Measurements from ENCODE around the gene RTF2. TPM values are rescaled to one million over a fixed set of nuclear protein-coding genes. Genes with fewer than 3 reads are reported as not detected.
A peak's percentile ranks its signal among the peaks of the same experiment; 100 is the strongest.

Gene RTF2
- total and polyA plus RNA-seq, 2 of the 13 experiments (the other 11 are each of a cell fraction or from before 2014, with no cell fraction given): 81.8 to 142 TPM

GRCh38 chr20:56488566-56488965, 20.1 kb downstream of the RTF2 start:
- 95% methylated on average over 5 of the region's 5 CpGs for WGBS (ENCODE audit: low lambda C conversion rate)

GRCh38 chr20:56501116-56501515, 32.7 kb downstream of the RTF2 start:
- Histone ChIP-seq H3K27ac (ENCODE audit: extremely low read length, insufficient read depth, low read length) (no peak overlapping the region), H3K4me2 (ENCODE audit: low read depth, low read length) (no peak overlapping the region), H2AFZ (ENCODE audit: low read length) (no peak overlapping the region), H3K79me2 (ENCODE audit: insufficient read depth, low read length) (no peaks in the 10 kb centered on the region), H3K4me3 (replicated peaks in 1 of 3; ENCODE audit: insufficient read depth in 1 of 3, low read depth in 2 of 3, low read length in 3 of 3) (no peak overlapping the region), H3K9me3 (ENCODE audit: low read length) (no peaks in the 10 kb centered on the region), H3K27me3 (ENCODE audit: control insufficient read depth in 1 of 2, insufficient read depth in 2 of 2, low read length in 2 of 2) (no peaks in the 10 kb centered on the region), H3K36me3 (replicated peaks in 1 of 2; ENCODE audit: control insufficient read depth in 1 of 2, insufficient read depth in 2 of 2, low read length in 2 of 2) (peaks cover 8 to 33% of the 10 kb centered on the region in 2 experiments), H3K9ac (ENCODE audit: insufficient read depth, low read depth, low read length) (no peak overlapping the region), H3K4me1 (ENCODE audit: insufficient read depth, low read length) (no peaks in the 10 kb centered on the region), H4K20me1 (ENCODE audit: insufficient read depth, low read length) (no peaks in the 10 kb centered on the region)
- ATAC-seq: no peak
- intact Hi-C loops (cut with micrococcal nuclease; ENCODE audit: unreplicated experiment): no loop called here
- ChIA-PET POLR2A (no interaction called here), CTCF (ENCODE audit: low intra/inter-chr PET ratio, low total read pairs) (no interaction called here)
- in situ Hi-C loops (cut with HindIII; ENCODE audit: extremely low pct_ligation_motif_present, low pct_unique_long_range_greater_than_20kb): no loop called here
- WGBS (ENCODE audit: low lambda C conversion rate): 95% methylated on average over 1 of the region's 1 CpG
- BruUV-seq (replicated peaks): no TSS peak
- DNase-seq (ENCODE audit: low spot score): no peak
- TF ChIP-seq MAFF (IDR thresholded peaks at IDR 0.05; ENCODE audit: low read depth, low read length) (peak; percentile 58; the same call in 1 of the 2 replicates), RARG (CRISPR knock-in tag; IDR thresholded peaks at IDR 0.05; ENCODE audit: low read depth) (no peak), MAFK (conservative IDR thresholded peaks at IDR 0.05 in 1 of 2, IDR thresholded peaks at IDR 0.05 in 1 of 2; ENCODE audit: low read length in 2 of 2) (peak; percentile 56 to 68; a peak in 3 of 4 replicates), TBX2 (CRISPR knock-in tag; IDR thresholded peaks at IDR 0.05; ENCODE audit: borderline replicate concordance) (no peak)
- FAIRE-seq: no peak

More at GRCh38 chr20:56488566-56488965, 20.1 kb downstream of the RTF2 start:
- H3K36me3 ChIP-seq (replicated peaks in 1 of 2; ENCODE audit: control insufficient read depth in 1 of 2, insufficient read depth in 2 of 2, low read length in 2 of 2): peaks cover 29 to 71% of the 10 kb centered on the region in 2 experiments
- H3K4me2 ChIP-seq (ENCODE audit: low read depth, low read length): no peak overlapping the region
- ATAC-seq: no peak
- no peak for DNase-seq (ENCODE audit: low spot score)
- no peaks in the 10 kb centered on the region for H3K9me3 ChIP-seq (ENCODE audit: low read length)
- H3K9ac ChIP-seq (ENCODE audit: insufficient read depth, low read depth, low read length): no peak overlapping the region
- H3K27ac ChIP-seq (ENCODE audit: extremely low read length, insufficient read depth, low read length): no peak overlapping the region
- intact Hi-C loops (cut with micrococcal nuclease; ENCODE audit: unreplicated experiment) (no loop called here), in situ Hi-C loops (cut with HindIII; ENCODE audit: extremely low pct_ligation_motif_present, low pct_unique_long_range_greater_than_20kb) (no loop called here)
- no peaks in the 10 kb centered on the region for H3K27me3 ChIP-seq (ENCODE audit: control insufficient read depth in 1 of 2, insufficient read depth in 2 of 2, low read length in 2 of 2)
- POLR2A ChIA-PET: no interaction called here
- no peaks in the 10 kb centered on the region; the same call in 1 of the 2 replicates for H4K20me1 ChIP-seq (ENCODE audit: insufficient read depth, low read length)
- no peaks in the 10 kb centered on the region for H3K79me2 ChIP-seq (ENCODE audit: insufficient read depth, low read length)
- no TSS peak for BruUV-seq (replicated peaks)
- CTCF ChIA-PET (ENCODE audit: low intra/inter-chr PET ratio, low total read pairs): no interaction called here
- H2AFZ ChIP-seq (ENCODE audit: low read length): no peak overlapping the region
- FAIRE-seq: no peak
- no peaks in the 10 kb centered on the region for H3K4me1 ChIP-seq (ENCODE audit: insufficient read depth, low read length)
- no peak overlapping the region for H3K4me3 ChIP-seq (replicated peaks in 1 of 3; ENCODE audit: insufficient read depth in 1 of 3, low read depth in 2 of 3, low read length in 3 of 3)
- TF ChIP-seq ZNF770 (CRISPR knock-in tag; IDR thresholded peaks at IDR 0.05) (peak; percentile 75), ZBTB3 (CRISPR knock-in tag; IDR thresholded peaks at IDR 0.05; ENCODE audit: borderline replicate concordance, low read depth) (no peak)
